H1 (cell line): ENCODE measurements around the gene ACSM3. TPM values are rescaled to one million over a fixed set of nuclear protein-coding genes. Genes with fewer than 3 reads are reported as not detected.

Experiments used
- CTCF ChIA-PET: fragments of 300-600 bp; sonication (Branson Sonifier 250); formaldehyde crosslinking; loops from one replicate; lab custom pipeline; 2021; ENCODE audit not compliant: partially characterized antibody; lab: Charles Lee
- POLR2A ChIA-PET: fragments of 300-600 bp; sonication (Branson Sonifier 250); formaldehyde crosslinking; loops from one replicate; lab custom pipeline; 2021; ENCODE audit warnings: inconsistent platforms; ENCODE audit not compliant: partially characterized antibody; lab: Charles Lee
- DNase-seq, 2 experiments: peaks; one replicate each; pipeline versions ENCODE4 v3.0.0 to v3.0.0-alpha.2; 2010 to 2022; ENCODE audit warnings: low spot score in 2 of 2, low read depth in 1 of 2, mixed read lengths in 1 of 2
- FAIRE-seq: peaks from 2 replicates; lab custom pipeline; 2011; peaks lifted over from hg19 to GRCh38; lab: Jason Lieb, UNC
- H2AFZ ChIP-seq: 2 replicates; pipeline ENCODE4 v1.8.1; 2012; ENCODE audit warnings: low read length, inconsistent platforms
- H2AK5ac ChIP-seq: 2 replicates; pipeline ENCODE4 v1.6.1; 2013; ENCODE audit warnings: low read depth, low read length
- H2BK120ac ChIP-seq: replicated peaks from 2 replicates; pipeline ENCODE3; 2013; ENCODE audit warnings: low read depth, low read length, inconsistent platforms
- H2BK12ac ChIP-seq: 2 replicates; pipeline ENCODE4 v1.6.1; 2013; ENCODE audit warnings: low read depth, low read length
- H2BK15ac ChIP-seq: 2 replicates; pipeline ENCODE4 v1.6.1; 2013; ENCODE audit warnings: low read length
- H2BK20ac ChIP-seq: 2 replicates; pipeline ENCODE4 v1.6.1; 2013; ENCODE audit warnings: low read length
- H2BK5ac ChIP-seq: 2 replicates; pipeline ENCODE4 v1.6.1; 2013; ENCODE audit warnings: low read depth, low read length
- H3K14ac ChIP-seq: 2 replicates; pipeline ENCODE4 v1.6.1; 2013; ENCODE audit warnings: inconsistent platforms; ENCODE audit not compliant: insufficient read length
- H3K18ac ChIP-seq: 2 replicates; pipeline ENCODE4 v1.6.1; 2013; ENCODE audit warnings: low read length; ENCODE audit errors: extremely low read depth
- H3K23ac ChIP-seq: 2 replicates; pipeline ENCODE4 v1.6.1; 2013; ENCODE audit warnings: inconsistent platforms; ENCODE audit not compliant: insufficient read length
- H3K23me2 ChIP-seq: 2 replicates; pipeline ENCODE4 v1.6.1; 2013; ENCODE audit warnings: low read depth, low read length
- H3K27ac ChIP-seq: 2 replicates; pipeline ENCODE4 v1.6.1; 2011; ENCODE audit warnings: low read depth, low read length, inconsistent platforms
- H3K27me3 ChIP-seq, 4 experiments: replicated peaks in 1 of 4; 1 replicate in 1 of 4; 2 replicates in 3 of 4; pipeline versions ENCODE4 v1.6.1 to v1.8.1; 2011 to 2013; ENCODE audit warnings: low read length in 3 of 4, mild to moderate bottlenecking in 3 of 4, inconsistent platforms in 2 of 4, mixed read lengths in 2 of 4, moderate library complexity in 1 of 4; ENCODE audit not compliant: control insufficient read depth in 3 of 4, insufficient read depth in 3 of 4; ENCODE audit errors: extremely low read depth in 1 of 4
- H3K36me3 ChIP-seq, 4 experiments: 2 replicates each; pipeline versions ENCODE4 v1.6.1 to v1.8.1; 2011 to 2013; ENCODE audit warnings: mild to moderate bottlenecking in 4 of 4, low read length in 3 of 4, moderate library complexity in 2 of 4, control low read depth in 1 of 4, inconsistent platforms in 1 of 4; ENCODE audit not compliant: insufficient read depth in 4 of 4, control insufficient read depth in 2 of 4
- H3K4ac ChIP-seq: replicated peaks from 2 replicates; pipeline ENCODE3; 2013; ENCODE audit warnings: low read length, low read depth, mixed read lengths, inconsistent platforms; ENCODE audit not compliant: insufficient read length
- H3K4me1 ChIP-seq, 4 experiments: replicated peaks in 1 of 4; 1 replicate in 1 of 4; 2 replicates in 3 of 4; pipeline versions ENCODE4 v1.6.1 to v1.8.1; 2011 to 2013; ENCODE audit warnings: low read length in 3 of 4, inconsistent platforms in 2 of 4, mixed read lengths in 1 of 4; ENCODE audit not compliant: insufficient read depth in 4 of 4, control insufficient read depth in 3 of 4
- H3K4me2 ChIP-seq, 2 experiments: 2 replicates each; pipeline versions ENCODE4 v1.6.1 to v1.8.1; 2011 to 2013; ENCODE audit warnings: low read depth in 2 of 2, low read length in 2 of 2, control low read depth in 1 of 2, inconsistent platforms in 1 of 2, mild to moderate bottlenecking in 1 of 2; ENCODE audit not compliant: insufficient read depth in 1 of 2
- H3K4me3 ChIP-seq, 4 experiments: fragments of 200-600, 300-600 bp in 1 of 4; sonication (generic), shearing (Covaris generic), sonication (Bioruptor Twin) in 1 of 4; 2 replicates each; pipeline versions ENCODE4 v1.5.1 to v1.8.1; 2011 to 2016; ENCODE audit warnings: low read length in 4 of 4, low read depth in 3 of 4, control low read depth in 2 of 4, inconsistent platforms in 2 of 4, mild to moderate bottlenecking in 2 of 4, mixed read lengths in 1 of 4, moderate library complexity in 1 of 4; ENCODE audit not compliant: insufficient read depth in 2 of 4; ENCODE audit errors: extremely low read depth in 1 of 4
- H3K56ac ChIP-seq: replicated peaks from 2 replicates; pipeline ENCODE3; 2013; ENCODE audit warnings: low read depth, mild to moderate bottlenecking, mixed read lengths, low read length, inconsistent platforms; ENCODE audit not compliant: insufficient read length
- H3K79me1 ChIP-seq: 2 replicates; pipeline ENCODE4 v1.6.1; 2013; ENCODE audit warnings: low read depth, low read length, control low read depth
- H3K79me2 ChIP-seq, 2 experiments: 2 replicates each; pipeline versions ENCODE4 v1.6.1 to v1.8.1; 2012 to 2013; ENCODE audit warnings: low read length in 2 of 2, mild to moderate bottlenecking in 2 of 2, inconsistent platforms in 1 of 2; ENCODE audit not compliant: insufficient read depth in 2 of 2, control insufficient read depth in 1 of 2
- H3K9ac ChIP-seq, 4 experiments: replicated peaks in 1 of 4; 1 replicate in 1 of 4; 2 replicates in 3 of 4; pipeline versions ENCODE4 v1.6.1 to v1.8.1; 2011 to 2013; ENCODE audit warnings: low read depth in 3 of 4, low read length in 3 of 4, control low read depth in 2 of 4, mild to moderate bottlenecking in 2 of 4, moderate library complexity in 2 of 4, inconsistent platforms in 1 of 4; ENCODE audit errors: extremely low read depth in 1 of 4
- H3K9me3 ChIP-seq, 2 experiments: 2 replicates each; pipeline versions ENCODE4 v1.6.1 to v1.8.1; 2012 to 2013; ENCODE audit warnings: mild to moderate bottlenecking in 2 of 2, moderate library complexity in 2 of 2, control low read depth in 1 of 2, inconsistent platforms in 1 of 2, low read depth in 1 of 2, low read length in 1 of 2, mixed read lengths in 1 of 2; ENCODE audit not compliant: insufficient read depth in 2 of 2
- H4K20me1 ChIP-seq, 2 experiments: replicated peaks in 1 of 2; 2 replicates each; pipeline versions ENCODE3 to v1.8.1; 2011 to 2013; ENCODE audit warnings: inconsistent platforms in 2 of 2, low read length in 2 of 2, mild to moderate bottlenecking in 1 of 2; ENCODE audit not compliant: insufficient read depth in 2 of 2, control insufficient read depth in 1 of 2
- H4K5ac ChIP-seq: 2 replicates; pipeline ENCODE4 v1.6.1; 2013; ENCODE audit warnings: low read length, low read depth, mixed read lengths, inconsistent platforms; ENCODE audit not compliant: insufficient read length
- H4K8ac ChIP-seq: 2 replicates; pipeline ENCODE4 v1.8.0; 2013; ENCODE audit warnings: mild to moderate bottlenecking, moderate library complexity, low read length, inconsistent platforms; ENCODE audit not compliant: insufficient read depth; ENCODE audit errors: extremely low read depth
- H4K91ac ChIP-seq: replicated peaks from 2 replicates; pipeline ENCODE3; 2013; ENCODE audit warnings: low read length, mixed read lengths, inconsistent platforms; ENCODE audit not compliant: insufficient read length
- ATF3 ChIP-seq: IDR thresholded peaks from 2 replicates; pipeline ENCODE4 v1.6.1; 2011; ENCODE audit warnings: low read depth, mild to moderate bottlenecking, low read length; ENCODE audit not compliant: insufficient read depth
- BACH1 ChIP-seq: IDR thresholded peaks from 2 replicates; pipeline ENCODE4 v1.6.1; 2012; ENCODE audit warnings: low read length, improper control_type of control experiment
- GTF2F1 ChIP-seq: IDR thresholded peaks from 2 replicates; pipeline ENCODE4 v1.6.1; 2012; ENCODE audit warnings: low read depth, low read length, improper control_type of control experiment, borderline replicate concordance
- JUN ChIP-seq: IDR thresholded peaks from 2 replicates; pipeline ENCODE4 v1.6.1; 2011; ENCODE audit warnings: low read depth, mild to moderate bottlenecking, improper control_type of control experiment, low read length
- NANOG ChIP-seq: IDR thresholded peaks from 2 replicates; pipeline ENCODE4 v1.6.1; 2011; ENCODE audit warnings: low read length, low read depth, mild to moderate bottlenecking, inconsistent platforms; ENCODE audit not compliant: insufficient read depth, poor library complexity, severe bottlenecking
- POLR2AphosphoS5 ChIP-seq: IDR thresholded peaks from 2 replicates; pipeline ENCODE4 v1.6.1; 2011; ENCODE audit warnings: low read depth, low read length
- SP1 ChIP-seq: IDR thresholded peaks from 2 replicates; pipeline ENCODE4 v1.6.1; 2011; ENCODE audit warnings: low read depth, low read length
- TEAD4 ChIP-seq: IDR thresholded peaks from 2 replicates; pipeline ENCODE4 v1.6.1; 2012; ENCODE audit warnings: low read depth, low read length, inconsistent platforms, mixed read lengths
- WGBS, 2 experiments: shearing (Covaris generic) in 1 of 2; methylation state at CpG; one replicate each; pipeline versions ENCODE4 v1.1.6 to v1.1.7; 2013 to 2015; ENCODE audit warnings: low lambda C conversion rate in 2 of 2, mixed read lengths in 2 of 2, inconsistent platforms in 1 of 2, low coverage in 1 of 2, missing lambda C conversion rate in 1 of 2; ENCODE audit not compliant: insufficient replicate concordance in 2 of 2, insufficient coverage in 1 of 2, insufficient read length in 1 of 2; ENCODE audit errors: extremely low coverage in 1 of 2, missing lambda C conversion rate in 1 of 2; 5-methylcytosine and 5-hydroxymethylcytosine counted together
- polyA plus RNA-seq, 7 experiments: library from polyadenylated mRNA; depleted of rRNA in 3 of 7; stranded (reverse) in 5 of 7; unstranded in 2 of 7; fragments of >200 nt in 5 of 7; fragments of 200-250 nt in 2 of 7; gene quantifications; 1 replicate in 5 of 7; 2 replicates in 1 of 7; 4 replicates in 1 of 7; pipeline versions ENCODE4 v1.2.1 to v1.2.3, GENCODE V29; 2011 to 2013; ENCODE audit warnings: missing spikeins in 2 of 7, mixed read lengths in 2 of 7
- total RNA-seq: library from RNA; stranded (reverse); fragmentation: NEBNext Ultra II Directional; extraction: Animal tissue kit (Norgen Biotek cat#: 25700); gene quantifications from 2 replicates; pipeline ENCODE4 v1.2.1, GENCODE V29; 2021

The ACSM3 gene
- total and polyA plus RNA-seq, 2 of the 8 experiments (the other 6 are each of a cell fraction or from before 2014, with no cell fraction given), result 5.7 to 6.2 TPM

GRCh38 chr16:20750558-20750957, 13.3 kb upstream of the ACSM3 start:
- Histone ChIP-seq H3K79me1 (no peaks in the 10 kb centered on the region), H4K91ac (no peak overlapping the region), H3K4me3 (no peak overlapping the region), H3K27ac (no peak overlapping the region), H3K27me3 (no peaks in the 10 kb centered on the region), H3K18ac (no peak overlapping the region), H3K23me2 (no peaks in the 10 kb centered on the region), H3K23ac (no peak overlapping the region), H2BK5ac (no peak overlapping the region), H3K9ac (no peak overlapping the region), H2AFZ (no peak overlapping the region), H2BK20ac (no peak overlapping the region), H3K36me3 (no peaks in the 10 kb centered on the region), H3K79me2 (no peaks in the 10 kb centered on the region), H3K56ac (no peak overlapping the region), H3K4me1 (no peaks in the 10 kb centered on the region), H4K20me1 (no peaks in the 10 kb centered on the region), H3K9me3 (peaks cover 10 to 15% of the 10 kb centered on the region in 2 experiments; a peak in 2 of 4 replicates), H3K14ac (no peak overlapping the region), H4K5ac (no peak overlapping the region), H3K4ac (no peak overlapping the region), H2BK15ac (no peak overlapping the region), H4K8ac (no peak overlapping the region), H2BK120ac (no peak overlapping the region), H3K4me2 (no peak overlapping the region), H2BK12ac (no peak overlapping the region), H2AK5ac (no peak overlapping the region)
- no CpG with 5 or more reads among the region's 1 CpG for WGBS, 2 experiments
- DNase-seq (no peak), FAIRE-seq (no peak)
- ChIA-PET CTCF (no interaction called here), POLR2A (interaction anchor here (0.6 kb wide), 1 partner anchor 11 kb away, joined by 3 read pairs; no protein-coding TSS in a partner anchor)
- TF ChIP-seq TEAD4, result no peak
- no peak for TF ChIP-seq JUN
- no peak for TF ChIP-seq BACH1
- TF ChIP-seq NANOG, result no peak
- TF ChIP-seq GTF2F1, result no peak
- no peak for TF ChIP-seq SP1
- no peak for TF ChIP-seq POLR2AphosphoS5
- TF ChIP-seq ATF3, result no peak
